Erythroblast (primary cell): Measurements from ENCODE around the gene ZNF91.

Experiments
- GATA1 ChIP-seq: IDR thresholded peaks from 2 replicates; pipeline ENCODE4 v1.6.1; 2011; ENCODE audit warnings: low read depth, mild to moderate bottlenecking, control low read depth, low read length, moderate library complexity
- POLR2A ChIP-seq: IDR thresholded peaks from 2 replicates; pipeline ENCODE4 v1.6.1; 2011; ENCODE audit warnings: mild to moderate bottlenecking, low read length

DNA sequence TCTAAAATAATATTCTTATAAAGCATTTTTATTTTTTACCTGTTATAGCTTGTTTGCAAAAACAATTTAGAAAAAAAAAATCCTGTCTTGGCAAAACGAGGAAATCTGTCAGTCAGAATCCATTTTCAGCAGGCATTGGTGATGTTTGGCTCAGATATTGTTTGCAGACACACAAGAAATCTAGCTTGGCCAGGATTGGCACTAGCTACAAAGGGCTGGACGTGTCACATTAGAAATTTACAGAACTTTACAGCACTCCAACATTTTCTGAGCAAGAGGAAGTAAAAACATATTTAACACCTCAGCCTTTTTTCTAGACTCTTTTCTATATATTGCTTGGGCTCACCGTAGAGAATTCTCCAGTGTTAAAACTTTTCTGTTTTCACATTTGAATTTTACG, 9.9 kb downstream of the ZNF91 start:
- TF ChIP-seq POLR2A = no peak
- TF ChIP-seq GATA1 = no peak
